Activated CD8-positive, alpha-beta T cell treated with anti-CD3 and anti-CD28 coated beads for 36 hours (primary cell): ENCODE data around the gene LRPAP1. TPM values are rescaled to one million over a fixed set of nuclear protein-coding genes. Genes with fewer than 3 reads are reported as not detected.

Experiments used
- ATAC-seq: fragments of 200-7000 bp; cut with Tn5 transposase; one replicate; pipeline ENCODE4 v1.10.0; 2021; ENCODE audit warnings: mild to moderate bottlenecking, moderate library complexity
- CTCF ChIA-PET: fragments of 350-600 bp; sonication (Branson Sonifier 250); formaldehyde crosslinking; loops from one replicate; lab custom pipeline; 2021; ENCODE audit warnings: antibody characterized with exemption; lab: Charles Lee
- POLR2A ChIA-PET: fragments of 350-600 bp; sonication (Branson Sonifier 250); formaldehyde crosslinking; loops from one replicate; lab custom pipeline; 2021; ENCODE audit warnings: antibody characterized with exemption; lab: Charles Lee
- DNase-seq: peaks from one replicate; pipeline ENCODE4 v3.0.0-alpha.2; 2020
- H3K27ac Mint-ChIP-seq: one replicate; pipeline ENCODE4 v1.8.0; 2021; ENCODE audit warnings: mild to moderate bottlenecking, mixed read lengths
- H3K27me3 Mint-ChIP-seq: one replicate; pipeline ENCODE4 v1.8.0; 2021; ENCODE audit warnings: mixed read lengths
- H3K36me3 Mint-ChIP-seq: one replicate; pipeline ENCODE4 v1.8.0; 2021; ENCODE audit warnings: low read depth, mixed read lengths
- H3K4me1 Mint-ChIP-seq: one replicate; pipeline ENCODE4 v1.8.0; 2021; ENCODE audit warnings: low read depth, mixed read lengths
- H3K4me3 Mint-ChIP-seq: one replicate; pipeline ENCODE4 v1.8.0; 2021; ENCODE audit warnings: mild to moderate bottlenecking, moderate library complexity, mixed read lengths
- H3K9me3 Mint-ChIP-seq: one replicate; pipeline ENCODE4 v1.8.0; 2021; ENCODE audit warnings: mixed read lengths
- intact Hi-C: fragments of 100-400 bp; cut with micrococcal nuclease; formaldehyde crosslinking; loops from one replicate; pipeline ENCODE4 v1.10.0; 2022
- total RNA-seq, 2 experiments: library from RNA; stranded (reverse); gene quantifications; one replicate each; pipeline ENCODE4 v1.2.3, GENCODE V29; 2021
- TF ChIP-seq, protein P1 (sequence below): fragments of 200-600 bp; IDR thresholded peaks from one replicate; pipeline ENCODE4 v1.8.0; 2022; ENCODE audit warnings: antibody characterized with exemption, mild to moderate bottlenecking

LRPAP1 gene
- total RNA-seq, 2 experiments from 2014 or later: 46.0 to 49.8 TPM

DNA sequence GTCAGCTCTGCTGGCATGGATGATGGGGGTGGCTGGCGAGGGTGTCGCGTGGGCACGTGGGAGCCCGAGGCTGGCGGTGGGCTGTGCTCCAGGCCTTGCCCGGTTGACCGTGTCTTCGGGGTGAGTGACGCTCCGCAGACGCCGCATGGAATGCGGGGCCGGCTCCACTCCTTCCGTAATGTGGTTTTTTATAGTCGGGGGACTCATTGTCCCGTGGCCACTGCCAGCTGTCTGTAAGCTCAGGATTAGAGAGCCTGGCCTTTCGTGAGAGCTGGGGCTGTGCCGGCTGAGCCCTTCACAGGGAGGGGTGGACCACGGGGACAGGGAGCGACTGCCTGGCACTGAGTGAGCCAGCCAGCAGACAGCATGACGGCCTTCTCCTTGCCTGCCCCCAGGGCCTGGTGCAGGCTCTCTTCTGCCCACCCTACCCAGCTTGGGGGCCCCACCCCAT is 48.7 kb downstream of the LRPAP1 start:
- CTCF ChIA-PET: no interaction called here
- H3K4me3 Mint-ChIP-seq: no peak overlapping the region
- no peak for DNase-seq

DNA sequence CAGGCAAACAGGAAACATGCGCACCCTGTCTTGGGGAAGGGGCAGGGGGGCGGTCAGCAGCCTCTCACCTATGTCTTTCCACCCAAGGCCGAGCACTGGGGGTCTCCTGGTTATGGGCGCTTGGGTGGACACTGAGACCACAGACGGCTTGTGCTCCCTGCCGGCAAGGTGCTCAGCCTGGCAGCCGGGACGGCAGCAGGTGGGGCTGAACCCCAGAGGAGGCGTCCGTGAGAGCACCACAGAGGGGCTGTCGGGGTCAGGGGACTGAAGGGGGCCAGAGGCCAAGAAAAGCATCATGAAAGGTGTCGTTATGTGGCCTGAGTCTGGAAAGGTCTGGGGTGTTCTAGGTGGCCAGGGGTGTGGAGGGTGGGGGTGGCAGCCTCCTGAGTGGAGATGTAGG is 49.5 kb downstream of the LRPAP1 start:
- H3K27me3 Mint-ChIP-seq: peaks cover 7% of the 10 kb centered on the region
- no peaks in the 10 kb centered on the region for H3K36me3 Mint-ChIP-seq
- H3K4me3 Mint-ChIP-seq: no peak overlapping the region
- H3K4me1 Mint-ChIP-seq: peaks cover 3% of the 10 kb centered on the region
- no peak overlapping the region for H3K27ac Mint-ChIP-seq
- ATAC-seq: no peak
- no peak for DNase-seq
- ChIA-PET POLR2A (no interaction called here), CTCF (no interaction called here)
- H3K9me3 Mint-ChIP-seq: no peaks in the 10 kb centered on the region
- intact Hi-C loops: no loop called here
- TF ChIP-seq, protein P1, sequence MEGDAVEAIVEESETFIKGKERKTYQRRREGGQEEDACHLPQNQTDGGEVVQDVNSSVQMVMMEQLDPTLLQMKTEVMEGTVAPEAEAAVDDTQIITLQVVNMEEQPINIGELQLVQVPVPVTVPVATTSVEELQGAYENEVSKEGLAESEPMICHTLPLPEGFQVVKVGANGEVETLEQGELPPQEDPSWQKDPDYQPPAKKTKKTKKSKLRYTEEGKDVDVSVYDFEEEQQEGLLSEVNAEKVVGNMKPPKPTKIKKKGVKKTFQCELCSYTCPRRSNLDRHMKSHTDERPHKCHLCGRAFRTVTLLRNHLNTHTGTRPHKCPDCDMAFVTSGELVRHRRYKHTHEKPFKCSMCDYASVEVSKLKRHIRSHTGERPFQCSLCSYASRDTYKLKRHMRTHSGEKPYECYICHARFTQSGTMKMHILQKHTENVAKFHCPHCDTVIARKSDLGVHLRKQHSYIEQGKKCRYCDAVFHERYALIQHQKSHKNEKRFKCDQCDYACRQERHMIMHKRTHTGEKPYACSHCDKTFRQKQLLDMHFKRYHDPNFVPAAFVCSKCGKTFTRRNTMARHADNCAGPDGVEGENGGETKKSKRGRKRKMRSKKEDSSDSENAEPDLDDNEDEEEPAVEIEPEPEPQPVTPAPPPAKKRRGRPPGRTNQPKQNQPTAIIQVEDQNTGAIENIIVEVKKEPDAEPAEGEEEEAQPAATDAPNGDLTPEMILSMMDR: no peak

More for the DNA sequence above, 48.7 kb downstream of the LRPAP1 start:
- H3K9me3 Mint-ChIP-seq: no peaks in the 10 kb centered on the region
- intact Hi-C loops: no loop called here
- no peak for ATAC-seq
- no peak overlapping the region for H3K27ac Mint-ChIP-seq
- POLR2A ChIA-PET: no interaction called here
- H3K27me3 Mint-ChIP-seq: peaks cover 9% of the 10 kb centered on the region
- H3K36me3 Mint-ChIP-seq: no peaks in the 10 kb centered on the region
- peaks cover 3% of the 10 kb centered on the region for H3K4me1 Mint-ChIP-seq
- TF ChIP-seq, protein P1: no peak

DNA sequence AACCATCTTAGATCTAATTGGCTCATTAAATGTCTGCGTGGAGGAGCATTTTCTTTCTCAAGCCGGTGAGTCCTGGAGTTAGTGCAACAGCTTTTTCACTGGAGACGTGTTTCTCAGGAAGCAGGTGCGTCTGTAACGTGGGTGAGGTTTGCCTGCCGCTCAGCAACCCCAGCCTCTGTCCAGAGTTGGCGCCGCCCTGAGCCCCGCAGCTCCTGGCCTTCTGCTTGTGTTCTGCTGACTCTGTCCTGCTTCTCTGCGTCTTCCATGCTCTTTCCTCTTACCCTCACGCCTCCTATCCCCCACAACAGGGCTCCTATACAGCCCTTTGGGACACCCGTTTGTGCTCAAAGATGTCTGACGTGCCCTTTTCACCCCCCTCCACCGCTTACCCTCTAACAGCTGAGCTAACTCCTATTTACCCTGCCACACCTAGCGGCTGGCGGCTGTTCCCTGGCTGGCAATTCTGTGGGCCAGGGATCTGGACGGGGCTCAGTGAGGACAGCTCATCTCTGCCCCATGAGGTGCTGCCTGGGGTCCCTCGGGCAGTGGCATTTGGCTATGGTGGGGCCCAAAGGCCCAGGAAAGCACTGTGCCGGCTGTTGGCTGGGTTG is 50.3 kb downstream of the LRPAP1 start:
- TF ChIP-seq, protein P1: no peak
- Mint-ChIP-seq H3K27ac (no peak overlapping the region), H3K27me3 (peaks cover 7% of the 10 kb centered on the region), H3K36me3 (no peaks in the 10 kb centered on the region), H3K4me1 (peaks cover 3% of the 10 kb centered on the region), H3K9me3 (no peaks in the 10 kb centered on the region), H3K4me3 (no peak overlapping the region)
- DNase-seq (no peak), ATAC-seq (no peak)
- POLR2A ChIA-PET: interaction anchor here (0.6 kb wide), 1 partner anchor 37 kb away, joined by 3 read pairs; no protein-coding TSS in a partner anchor
- intact Hi-C loops: no loop called here
- CTCF ChIA-PET: interaction anchor here (1.2 to 2.8 kb wide), 9 partner anchors 10 to 374 kb away, joined by 4 to 24 read pairs (median 8); no protein-coding TSS in a partner anchor

DNA sequence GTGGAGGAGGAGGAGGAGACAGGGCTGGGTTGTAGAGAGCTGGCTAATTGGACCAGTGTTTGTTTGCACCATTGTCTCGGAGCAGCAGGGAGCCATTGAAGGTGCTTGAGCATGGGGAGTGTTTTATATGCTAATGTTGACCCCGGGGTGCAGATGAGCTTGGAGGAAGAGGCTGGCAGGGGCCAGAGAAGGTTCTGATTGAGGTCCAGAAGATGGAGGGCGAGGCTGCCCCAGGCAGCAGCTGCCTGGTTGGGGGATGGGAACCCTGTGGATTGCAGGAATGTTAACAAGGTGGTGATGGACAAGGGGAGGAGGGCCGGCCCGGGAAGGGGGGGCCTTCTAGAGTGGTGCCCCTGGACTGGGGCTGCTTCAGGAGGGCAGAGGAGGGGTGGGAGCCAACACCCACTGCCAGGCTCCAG is 51.1 kb downstream of the LRPAP1 start:
- peaks cover 3% of the 10 kb centered on the region for H3K4me1 Mint-ChIP-seq
- ChIA-PET POLR2A (interaction anchor here (0.6 kb wide), 1 partner anchor 37 kb away, joined by 3 read pairs; no protein-coding TSS in a partner anchor), CTCF (interaction anchor here (0.6 to 2.8 kb wide), 32 partner anchors 9 to 391 kb away, joined by 3 to 24 read pairs (median 4); no protein-coding TSS in a partner anchor)
- intact Hi-C loops: no loop called here
- H3K27ac Mint-ChIP-seq: no peak overlapping the region
- TF ChIP-seq, protein P1: no peak
- ATAC-seq: no peak
- H3K27me3 Mint-ChIP-seq: peaks cover 5% of the 10 kb centered on the region
- no peaks in the 10 kb centered on the region for H3K9me3 Mint-ChIP-seq
- no peaks in the 10 kb centered on the region for H3K36me3 Mint-ChIP-seq
- H3K4me3 Mint-ChIP-seq: no peak overlapping the region
- DNase-seq: no peak

DNA sequence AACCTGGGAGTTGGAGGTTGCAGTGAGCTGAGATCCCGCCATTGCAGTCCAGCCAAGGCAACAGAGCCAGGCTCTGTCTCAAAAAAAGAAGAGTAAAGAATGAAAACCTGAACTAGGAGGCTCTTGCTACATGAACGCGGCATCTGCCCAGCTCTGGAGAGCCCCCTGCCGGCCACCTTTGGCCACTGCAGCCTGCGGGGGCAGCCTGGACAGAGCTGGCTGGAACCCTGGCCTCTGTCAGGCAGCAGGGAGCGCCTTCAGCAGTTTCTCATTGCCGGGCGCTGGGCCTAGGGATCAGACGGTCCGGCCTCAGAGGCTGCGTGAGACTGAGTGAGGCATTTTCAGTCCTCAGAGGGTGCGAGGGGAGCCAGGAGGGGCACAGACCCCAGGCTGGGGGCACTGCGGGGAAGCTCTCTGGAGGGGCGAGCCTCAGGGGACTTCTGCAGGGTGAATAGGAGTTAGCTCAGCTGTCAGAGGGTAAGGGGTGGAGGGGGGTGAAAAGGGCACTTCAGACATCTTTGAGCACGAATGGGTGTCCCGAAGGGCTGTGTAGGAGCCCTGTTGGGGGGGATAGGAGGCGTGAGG is 51.6 kb downstream of the LRPAP1 start:
- Mint-ChIP-seq H3K4me3 (no peak overlapping the region), H3K9me3 (no peaks in the 10 kb centered on the region), H3K4me1 (peaks cover 3% of the 10 kb centered on the region), H3K27me3 (peaks cover 5% of the 10 kb centered on the region), H3K36me3 (no peaks in the 10 kb centered on the region), H3K27ac (no peak overlapping the region)
- intact Hi-C loops: no loop called here
- DNase-seq (peak; percentile 83), ATAC-seq (peak; percentile 96)
- TF ChIP-seq, protein P1: peak; percentile 99
- ChIA-PET CTCF (interaction anchor here (0.6 to 2.8 kb wide), 34 partner anchors 8 to 390 kb away, joined by 3 to 24 read pairs (median 4); no protein-coding TSS in a partner anchor), POLR2A (no interaction called here)
